Nephron (organoid): ENCODE measurements around the gene PLXNA3.

Source experiments
- H3K27ac Mint-ChIP-seq, 3 experiments: 2 replicates each; pipeline ENCODE4 v1.8.0; 2020; ENCODE audit warnings: mixed read lengths in 3 of 3, mild to moderate bottlenecking in 2 of 3, moderate library complexity in 1 of 3
- H3K27me3 Mint-ChIP-seq: 2 replicates; pipeline ENCODE4 v1.8.0; 2021; ENCODE audit warnings: low read depth, mild to moderate bottlenecking, moderate library complexity, mixed read lengths
- H3K36me3 Mint-ChIP-seq: 2 replicates; pipeline ENCODE4 v1.8.0; 2020; ENCODE audit warnings: low read depth, mixed read lengths
- H3K4me1 Mint-ChIP-seq: 2 replicates; pipeline ENCODE4 v1.8.0; 2020; ENCODE audit warnings: mixed read lengths
- H3K4me3 Mint-ChIP-seq, 3 experiments: 2 replicates each; pipeline ENCODE4 v1.8.0; 2020; ENCODE audit warnings: mild to moderate bottlenecking in 3 of 3, mixed read lengths in 3 of 3, moderate library complexity in 2 of 3
- H3K9me3 Mint-ChIP-seq: 2 replicates; pipeline ENCODE4 v1.8.0; 2020; ENCODE audit warnings: mixed read lengths
- CTCF ChIP-seq, 3 experiments: fragments of 200-600 bp; sonication (generic); IDR thresholded peaks; one replicate each; pipeline ENCODE4 v1.5.0; 2021; ENCODE audit warnings: antibody characterized with exemption in 3 of 3; ENCODE audit not compliant: unreplicated experiment in 3 of 3

PLXNA3 gene

DNA sequence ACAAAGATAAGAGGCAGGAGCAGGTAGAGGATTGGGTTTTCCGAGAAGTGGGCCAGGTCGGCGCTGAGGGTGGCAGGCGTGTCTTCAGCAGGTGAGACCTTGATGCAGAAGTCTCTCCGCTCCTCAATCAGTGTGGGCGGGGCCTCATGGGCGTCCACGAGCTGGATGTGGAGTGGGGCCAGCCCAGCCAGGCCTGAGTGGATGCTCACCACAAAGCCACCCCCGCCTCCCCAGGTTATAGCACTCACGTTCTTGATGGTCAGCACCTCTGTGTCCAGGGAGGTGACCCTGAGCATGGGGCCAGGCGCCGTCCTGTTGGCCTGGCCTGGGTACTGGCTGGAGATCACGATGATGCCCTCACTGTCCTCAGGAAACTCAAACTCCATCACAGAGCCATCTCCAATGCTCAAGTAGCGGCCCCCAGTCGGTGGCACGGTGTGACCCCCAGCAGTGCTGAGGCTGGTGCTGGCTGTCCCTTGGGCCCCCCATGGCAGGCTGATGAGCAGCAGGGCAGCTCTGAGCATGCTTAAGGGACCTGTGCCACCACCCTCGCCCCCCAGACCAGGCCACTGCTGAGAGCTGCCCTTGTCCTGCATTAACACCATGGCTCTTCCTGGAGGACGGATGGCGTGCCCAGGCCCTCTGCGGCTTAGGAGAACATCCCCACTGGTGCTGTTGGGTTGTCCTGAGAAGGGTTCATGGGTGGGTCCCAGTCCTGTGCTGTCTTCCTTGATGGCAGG is 30.4 kb downstream of the PLXNA3 start:
- Mint-ChIP-seq H3K27ac (no peak overlapping the region), H3K4me1 (peaks cover 11% of the 10 kb centered on the region), H3K9me3 (peaks cover 13% of the 10 kb centered on the region), H3K27me3 (no peaks in the 10 kb centered on the region), H3K36me3 (peaks cover 11% of the 10 kb centered on the region), H3K4me3 (peak overlapping the region; percentile 49 to 95 (median 69))
- TF ChIP-seq CTCF (IDR thresholded peaks at IDR 0.05; ENCODE audit: unreplicated experiment in 3 of 3), result no peak

DNA sequence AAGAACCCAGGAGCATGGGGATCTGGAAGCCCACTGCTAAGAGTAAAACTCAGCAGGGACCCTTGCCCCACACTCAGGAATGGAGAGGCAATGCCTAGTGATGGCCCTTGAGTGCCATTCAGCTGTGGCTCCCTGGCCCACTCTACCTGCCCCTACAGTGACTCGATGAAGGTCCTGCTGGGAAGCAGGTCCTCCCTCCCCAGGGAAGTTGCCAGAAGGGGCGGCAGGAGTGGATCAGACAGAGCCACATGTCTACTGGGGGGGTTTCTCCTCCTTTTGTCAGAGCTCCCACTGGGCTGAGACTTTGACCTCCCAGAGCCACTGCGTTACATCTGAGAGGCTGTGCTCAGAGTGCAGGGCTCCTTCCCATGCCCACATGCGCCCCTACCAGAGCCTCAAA is 31.1 kb downstream of the PLXNA3 start:
- H3K27me3 Mint-ChIP-seq, result no peaks in the 10 kb centered on the region
- H3K4me3 Mint-ChIP-seq, result peak overlapping the region; percentile 87 to 95 (median 88)
- H3K9me3 Mint-ChIP-seq, result peaks cover 13% of the 10 kb centered on the region
- H3K4me1 Mint-ChIP-seq, result peaks cover 11% of the 10 kb centered on the region
- peaks cover 6% of the 10 kb centered on the region for H3K36me3 Mint-ChIP-seq
- H3K27ac Mint-ChIP-seq, result peak overlapping the region in 1 of 3 experiments; percentile 92
- TF ChIP-seq CTCF (IDR thresholded peaks at IDR 0.05; ENCODE audit: unreplicated experiment in 3 of 3), result no peak

DNA sequence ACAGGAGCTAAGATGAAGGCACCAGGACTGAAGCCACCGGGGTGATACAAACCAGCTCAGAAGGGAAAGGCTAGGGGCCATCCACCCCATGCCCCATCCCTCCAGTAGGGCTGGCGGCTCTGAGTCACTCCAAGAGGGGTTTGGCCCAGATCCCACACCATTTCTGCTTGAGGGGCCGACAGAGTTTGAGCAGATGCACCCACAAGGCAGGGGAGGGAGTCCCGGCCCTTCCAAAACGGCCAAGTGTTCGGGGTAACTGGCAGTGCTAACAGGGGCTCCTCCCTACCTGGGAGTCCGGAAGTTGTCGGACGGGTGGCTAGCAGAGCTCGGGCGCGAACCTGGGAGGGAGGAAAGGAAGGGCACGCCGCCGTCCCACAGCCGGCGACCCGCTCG is 31.9 kb downstream of the PLXNA3 start:
- Mint-ChIP-seq H3K27me3 (no peaks in the 10 kb centered on the region), H3K4me3 (peak overlapping the region; percentile 87 to 95 (median 88)), H3K27ac (peak overlapping the region; percentile 79 to 92 (median 83)), H3K36me3 (peaks cover 6% of the 10 kb centered on the region), H3K4me1 (peaks cover 11% of the 10 kb centered on the region), H3K9me3 (peaks cover 16% of the 10 kb centered on the region)
- TF ChIP-seq CTCF (IDR thresholded peaks at IDR 0.05; ENCODE audit: unreplicated experiment in 3 of 3), result no peak

DNA sequence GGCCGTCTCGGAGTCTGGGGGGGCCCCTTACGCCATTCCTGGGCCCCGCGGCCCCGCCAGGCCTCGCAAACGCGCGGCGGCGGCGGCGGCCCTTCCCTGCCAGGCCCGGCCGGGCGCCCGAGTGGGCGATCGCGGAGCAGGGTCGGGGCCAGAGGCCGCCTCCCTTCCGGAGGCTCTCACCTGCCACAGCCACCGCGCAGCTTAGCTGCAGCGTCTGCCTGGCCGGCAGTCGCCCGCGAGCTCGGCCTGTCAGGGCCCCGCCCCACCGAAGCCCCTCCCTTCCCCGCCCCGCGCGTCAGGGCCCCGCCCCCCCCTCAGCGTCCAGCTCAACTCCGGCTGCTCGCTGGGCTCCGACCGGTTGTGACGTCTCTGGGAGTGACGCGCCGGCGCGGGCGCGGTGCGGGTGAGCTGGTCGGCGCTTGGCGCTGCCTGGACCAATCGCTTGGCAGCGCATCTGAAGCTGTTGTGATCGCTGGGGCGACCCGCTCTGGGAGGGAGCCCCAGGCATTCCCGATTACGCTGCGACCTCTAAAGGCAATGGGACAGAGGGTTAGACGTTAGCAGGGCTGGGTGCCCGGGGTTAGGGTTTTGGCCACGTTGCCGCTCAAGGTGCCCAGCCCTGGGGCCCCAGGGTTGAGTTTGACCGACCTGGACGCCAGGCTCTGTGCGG is 32.5 kb downstream of the PLXNA3 start, which contains the start of gene SLC10A3:
SLC10A3 (minus strand) TSS at position 216 of the 670 bp plus-strand sequence. CDS start 1,689 bp downstream, outside the sequence.
- Mint-ChIP-seq H3K27ac (peak within 1 kb of the TSS; percentile 83 to 92 (median 92)), H3K27me3 (no peaks in the 10 kb centered on the region), H3K36me3 (peaks cover 6% of the 10 kb centered on the region), H3K4me1 (peaks cover 11% of the 10 kb centered on the region), H3K9me3 (peaks cover 16% of the 10 kb centered on the region), H3K4me3 (peak within 1 kb of the TSS; percentile 87 to 95 (median 89))
- TF ChIP-seq CTCF (IDR thresholded peaks at IDR 0.05; ENCODE audit: unreplicated experiment in 3 of 3), result no peak

- peaks cover 2% of the 10 kb centered on the region for H3K4me1 Mint-ChIP-seq
- H3K27me3 Mint-ChIP-seq, result no peaks in the 10 kb centered on the region
- H3K4me3 Mint-ChIP-seq, result no peak overlapping the region
- H3K9me3 Mint-ChIP-seq, result peaks cover 7% of the 10 kb centered on the region
- no peak overlapping the region for H3K27ac Mint-ChIP-seq
- no peaks in the 10 kb centered on the region for H3K36me3 Mint-ChIP-seq
- TF ChIP-seq CTCF (IDR thresholded peaks at IDR 0.05; ENCODE audit: unreplicated experiment in 3 of 3), result no peak
These were observed 36.6 kb downstream of the PLXNA3 start for GRCh38 chrX:154494715-154495114.
